ENCODE results near the gene PPP2R2C.

DNA sequence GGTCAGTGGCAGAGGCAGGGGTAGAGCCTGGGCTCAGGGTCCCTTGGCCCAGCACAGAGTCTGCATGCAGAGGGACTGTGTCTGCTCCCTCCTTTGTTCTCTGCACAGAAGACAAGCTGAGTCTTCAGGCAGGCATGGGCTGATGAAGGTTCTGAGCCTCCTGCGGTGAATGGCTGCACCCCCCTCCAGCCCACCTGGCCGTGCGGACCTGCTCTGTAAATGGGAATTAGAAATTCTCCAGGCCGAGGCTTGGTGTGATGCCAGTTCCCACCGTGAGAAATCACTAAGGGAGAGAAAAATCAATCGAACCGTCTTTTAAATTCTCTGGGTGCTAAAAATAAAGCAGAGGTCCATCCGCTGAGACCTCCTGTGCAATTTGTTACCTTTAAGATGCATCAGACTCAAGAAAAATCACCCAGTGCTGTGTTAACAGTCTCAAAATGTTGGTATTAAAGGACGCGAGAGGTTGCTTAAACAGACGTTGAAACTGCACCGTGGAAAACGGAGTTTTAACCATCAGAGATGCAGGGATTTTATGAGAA is 106.8 kb downstream of the PPP2R2C start:
- no peak for TF ChIP-seq CTCF (IDR thresholded peaks at IDR 0.05; ENCODE audit: borderline replicate concordance, extremely low read depth, low read length, poor library complexity, severe bottlenecking)
- no peak for TF ChIP-seq EZH2 (IDR thresholded peaks at IDR 0.05; ENCODE audit: borderline replicate concordance, low read depth, low read length, severe bottlenecking)
